HepG2 (cell line): ENCODE measurements around the gene RANBP17. TPM values are rescaled to one million over a fixed set of nuclear protein-coding genes. Genes with fewer than 3 reads are reported as not detected.
"Not testable (repeated sequence)": the region's sequence is repeated elsewhere in the genome, so short reads cannot be mapped to it uniquely, and the experiment has no call there.

Experiments
- ATAC-seq: fragments of 200-7000 bp; cut with Tn5 transposase; 3 replicates; pipeline ENCODE4 v1.9.1; 2020; ENCODE audit warnings: mild to moderate bottlenecking, moderate library complexity
- BruUV-seq: library from RNA; stranded (reverse); fragments of 400-500 nt; replicated peaks from 2 replicates; lab custom pipeline; 2021; lab: Mats Ljungman, UMichigan
- CTCF ChIA-PET: fragments of 300-600 bp; formaldehyde crosslinking; extraction: SDS; loops from one replicate; lab custom pipeline; 2021; ENCODE audit warnings: low total read pairs, inconsistent platforms, low intra/inter-chr PET ratio; lab: Yijun Ruan, JAX
- POLR2A ChIA-PET: fragments of 350-600 bp; sonication (Branson Sonifier 250); formaldehyde crosslinking; loops from one replicate; lab custom pipeline; 2020; ENCODE audit warnings: antibody characterized with exemption, inconsistent platforms; lab: Yijun Ruan, JAX
- DNase-seq: peaks from one replicate; pipeline ENCODE4 v3.0.0-alpha.2; 2015; ENCODE audit warnings: low spot score
- FAIRE-seq: peaks from 3 replicates; lab custom pipeline; 2011; peaks lifted over from hg19 to GRCh38; lab: Jason Lieb, UNC
- H2AFZ ChIP-seq: one replicate; pipeline ENCODE4 v1.6.1; 2011; ENCODE audit warnings: low read length, inconsistent platforms
- H3K27ac ChIP-seq: fragments of 300-600 bp; 3 replicates; pipeline ENCODE4 v1.8.0; 2011; ENCODE audit warnings: mixed run types, mild to moderate bottlenecking, mixed read lengths, low read length, inconsistent platforms; ENCODE audit not compliant: insufficient read depth; ENCODE audit errors: extremely low read length
- H3K27me3 ChIP-seq, 2 experiments: fragments of 200-600 bp in 1 of 2; 2 replicates in 1 of 2; 3 replicates in 1 of 2; pipeline versions ENCODE4 v1.6.0 to v1.8.0; 2011; ENCODE audit warnings: low read length in 2 of 2, mild to moderate bottlenecking in 2 of 2, moderate library complexity in 2 of 2, inconsistent platforms in 1 of 2; ENCODE audit not compliant: insufficient read depth in 2 of 2, control insufficient read depth in 1 of 2
- H3K36me3 ChIP-seq, 2 experiments: fragments of 200-600 bp in 1 of 2; replicated peaks in 1 of 2; 2 replicates in 1 of 2; 3 replicates in 1 of 2; pipeline versions ENCODE4 v1.5.1 to v1.8.0; 2011; ENCODE audit warnings: low read length in 2 of 2, inconsistent platforms in 1 of 2; ENCODE audit not compliant: insufficient read depth in 2 of 2, control insufficient read depth in 1 of 2
- H3K4me1 ChIP-seq: 2 replicates; pipeline ENCODE4 v1.5.1; 2012; ENCODE audit warnings: low read length, inconsistent platforms; ENCODE audit not compliant: insufficient read depth
- H3K4me2 ChIP-seq: 2 replicates; pipeline ENCODE4 v1.6.0; 2011; ENCODE audit warnings: low read depth, low read length, inconsistent platforms
- H3K4me3 ChIP-seq, 3 experiments: fragments of 200-600 bp in 1 of 3; sonication (generic), shearing (Covaris generic) in 1 of 3; replicated peaks in 1 of 3; 2 replicates each; pipeline ENCODE4 v1.5.1; 2011 to 2016; ENCODE audit warnings: low read length in 3 of 3, inconsistent platforms in 2 of 3, low read depth in 2 of 3, mild to moderate bottlenecking in 2 of 3, control low read depth in 1 of 3, mixed read lengths in 1 of 3; ENCODE audit not compliant: insufficient read depth in 1 of 3
- H3K79me2 ChIP-seq: one replicate; pipeline ENCODE4 v1.6.1; 2011; ENCODE audit warnings: low read length, inconsistent platforms; ENCODE audit not compliant: insufficient read depth
- H3K9ac ChIP-seq: 2 replicates; pipeline ENCODE4 v1.6.0; 2011; ENCODE audit warnings: mild to moderate bottlenecking, low read depth, low read length, inconsistent platforms; ENCODE audit not compliant: insufficient read depth
- H3K9me3 ChIP-seq: 2 replicates; pipeline ENCODE4 v1.5.1; 2012; ENCODE audit warnings: mild to moderate bottlenecking, low read length
- H4K20me1 ChIP-seq: 2 replicates; pipeline ENCODE4 v1.6.0; 2011; ENCODE audit warnings: inconsistent platforms, mild to moderate bottlenecking, low read length, moderate library complexity; ENCODE audit not compliant: insufficient read depth
- BORCS8-MEF2B ChIP-seq: sonication (generic); formaldehyde crosslinking; IDR thresholded peaks from 2 replicates; pipeline ENCODE4 v1.8.0; 2022; ENCODE audit warnings: mild to moderate bottlenecking, missing genetic modification reagents
- KLF11 ChIP-seq: IDR thresholded peaks from 2 replicates; pipeline ENCODE4 v1.6.1; 2016; ENCODE audit warnings: missing compliant biosample characterization
- KMT2A ChIP-seq: sonication (generic); formaldehyde crosslinking; IDR thresholded peaks from 2 replicates; pipeline ENCODE4 v1.4.0; 2020; ENCODE audit warnings: missing genetic modification reagents
- MAFK ChIP-seq, 2 experiments: IDR thresholded peaks in 1 of 2; conservative IDR thresholded peaks in 1 of 2; 2 replicates each; pipeline ENCODE4 v1.6.1; 2011; ENCODE audit warnings: improper control_type of control experiment in 2 of 2, low read length in 2 of 2
- RBAK ChIP-seq: sonication (generic); formaldehyde crosslinking; IDR thresholded peaks from 2 replicates; pipeline ENCODE4 v1.5.1; 2020; ENCODE audit warnings: mild to moderate bottlenecking, missing genetic modification reagents
- RFXANK ChIP-seq: IDR thresholded peaks from 2 replicates; pipeline ENCODE4 v1.6.1; 2016
- SIX1 ChIP-seq: sonication (generic); formaldehyde crosslinking; IDR thresholded peaks from 2 replicates; pipeline ENCODE4 v1.4.0; 2020; ENCODE audit warnings: missing genetic modification reagents, borderline replicate concordance
- TAF15 ChIP-seq: fragments of 200-400 bp; formaldehyde crosslinking; IDR thresholded peaks from one replicate; pipeline ENCODE4 v1.6.1; 2018; ENCODE audit warnings: mild to moderate bottlenecking, low read depth, low read length; ENCODE audit not compliant: poor library complexity, severe bottlenecking
- THRA ChIP-seq: sonication (generic); formaldehyde crosslinking; IDR thresholded peaks from 2 replicates; pipeline ENCODE4 v1.4.0; 2020; ENCODE audit warnings: missing genetic modification reagents, borderline replicate concordance
- ZNF431 ChIP-seq: sonication (generic); formaldehyde crosslinking; IDR thresholded peaks from 2 replicates; pipeline ENCODE4 v1.9.0; 2022; ENCODE audit warnings: missing genetic modification reagents, low read depth, mild to moderate bottlenecking, borderline replicate concordance
- ZNF567 ChIP-seq: sonication (generic); formaldehyde crosslinking; IDR thresholded peaks from 2 replicates; pipeline ENCODE4 v1.8.1; 2023; ENCODE audit warnings: mild to moderate bottlenecking, missing genetic modification reagents, borderline replicate concordance
- ZNF766 ChIP-seq: sonication (generic); formaldehyde crosslinking; IDR thresholded peaks from 2 replicates; pipeline ENCODE4 v1.5.0; 2020; ENCODE audit warnings: missing genetic modification reagents, borderline replicate concordance
- WGBS: methylation state at CpG from one replicate; pipeline ENCODE4 v1.1.6; 2017; ENCODE audit warnings: low lambda C conversion rate; 5-methylcytosine and 5-hydroxymethylcytosine counted together
- in situ Hi-C: cut with HindIII; loops from 2 replicates; pipeline ENCODE4 v1.10.0; 2017; ENCODE audit warnings: low pct_unique_long_range_greater_than_20kb; ENCODE audit not compliant: extremely low pct_ligation_motif_present
- intact Hi-C: fragments of 100-400 bp; cut with micrococcal nuclease; formaldehyde crosslinking; loops from one replicate; pipeline ENCODE4 v1.10.0; 2022; ENCODE audit not compliant: unreplicated experiment
- polyA plus RNA-seq, 8 experiments: library from polyadenylated mRNA; depleted of rRNA in 3 of 8; stranded (reverse) in 7 of 8; unstranded in 1 of 8; fragments of >200 nt; fragmentation: Illumina TruSeq in 4 of 8; extraction: Trizol in 4 of 8; gene quantifications; 2 replicates each; pipeline versions ENCODE4 v1.2.1 to v1.2.3, GENCODE V29; 2011 to 2016; ENCODE audit warnings: low read depth in 4 of 8, missing spikeins in 1 of 8, mixed read lengths in 1 of 8; ENCODE audit not compliant: insufficient read depth in 1 of 8
- total RNA-seq, 5 experiments: library from RNA; depleted of rRNA; stranded (reverse); fragments of >200 nt; fragmentation: Illumina TruSeq; extraction: Trizol; gene quantifications; 2 replicates each; pipeline ENCODE4 v1.2.3, GENCODE V29; 2016; ENCODE audit warnings: low read depth in 1 of 5

Gene RANBP17
- total and polyA plus RNA-seq, 2 of the 13 experiments (the other 11 are each of a cell fraction or from before 2014, with no cell fraction given): not detected

GRCh38 chr5:170865622-170866021 lies 3.8 kb downstream of the RANBP17 start (continued):
- TF ChIP-seq KMT2A (no peak), SIX1 (CRISPR knock-in tag) (no peak)

DNA sequence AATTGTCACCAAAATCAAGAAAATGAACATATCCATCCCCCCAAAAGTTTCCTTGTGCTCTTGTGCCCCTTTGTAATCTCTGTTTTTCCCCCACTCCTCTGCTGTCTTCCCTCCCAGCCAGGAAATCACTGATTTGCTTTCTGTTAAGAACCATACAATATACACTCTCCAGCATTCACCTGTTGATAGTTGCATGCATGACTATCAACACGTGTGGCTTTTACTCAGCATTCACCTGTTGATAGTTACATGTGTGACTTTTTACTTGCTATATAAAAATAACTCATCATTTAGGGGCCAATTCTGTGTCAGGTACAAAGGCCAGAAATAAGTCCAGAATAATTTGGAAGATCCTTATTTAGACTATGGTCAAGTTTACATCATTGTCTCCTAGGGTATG lies 6.0 kb downstream of the RANBP17 start:
- no peak for ATAC-seq
- intact Hi-C loops: no loop called here
- H3K79me2 ChIP-seq: no peaks in the 10 kb centered on the region
- TF ChIP-seq BORCS8-MEF2B (CRISPR knock-in tag) (no peak), THRA (CRISPR knock-in tag) (no peak), ZNF431 (no peak), ZNF567 (no peak), RFXANK (CRISPR knock-in tag) (no peak), KLF11 (CRISPR knock-in tag) (no peak), ZNF766 (CRISPR knock-in tag) (no peak), RBAK (CRISPR knock-in tag) (no peak), TAF15 (no peak), MAFK (conservative IDR thresholded peaks at IDR 0.05 in 1 of 2, IDR thresholded peaks at IDR 0.05 in 1 of 2; ENCODE audit: low read length in 2 of 2) (no peak)
- TF ChIP-seq, all 625 proteins: peak for 0
- no peaks in the 10 kb centered on the region; the same call in 1 of the 2 replicates for H3K9me3 ChIP-seq
- no peak for FAIRE-seq
- no peak overlapping the region for H3K4me2 ChIP-seq
- no peaks in the 10 kb centered on the region for H3K27me3 ChIP-seq
- no peak overlapping the region for H3K4me3 ChIP-seq
- ChIA-PET CTCF (no interaction called here), POLR2A (no interaction called here)
- H3K36me3 ChIP-seq: no peaks in the 10 kb centered on the region
- H2AFZ ChIP-seq: no peak overlapping the region
- 0% methylated on average over 1 of the region's 1 CpG for WGBS
- DNase-seq: no peak
- no peaks in the 10 kb centered on the region for H4K20me1 ChIP-seq
- H3K4me1 ChIP-seq: no peaks in the 10 kb centered on the region
- H3K9ac ChIP-seq: no peak overlapping the region
- H3K27ac ChIP-seq: no peak overlapping the region
- no TSS peak for BruUV-seq
- in situ Hi-C loops: no loop called here

- H3K4me3 ChIP-seq, ATAC-seq, DNase-seq, POLR2A ChIA-PET, H3K79me2 ChIP-seq, H3K9me3 ChIP-seq, H2AFZ ChIP-seq, H3K4me2 ChIP-seq, H3K4me1 ChIP-seq, BruUV-seq, in situ Hi-C loops, H3K36me3 ChIP-seq, H3K27me3 ChIP-seq, CTCF ChIA-PET, H3K27ac ChIP-seq, intact Hi-C loops, H3K9ac ChIP-seq, FAIRE-seq, H4K20me1 ChIP-seq: not testable (repeated sequence)
Measured at GRCh38 chr5:170870390-170870789, 8.6 kb downstream of the RANBP17 start.
